COLO668 (cell line): ENCODE data around the gene ORAI3.
"Not testable (repeated sequence)": the region's sequence is repeated elsewhere in the genome, so short reads cannot be mapped to it uniquely, and the experiment has no call there.

Experiments used
- DNase-seq: peaks from one replicate; lab custom pipeline; 2025; ENCODE audit not compliant: unreplicated experiment; lab: John Stamatoyannopoulos, UW

ORAI3 gene

DNA sequence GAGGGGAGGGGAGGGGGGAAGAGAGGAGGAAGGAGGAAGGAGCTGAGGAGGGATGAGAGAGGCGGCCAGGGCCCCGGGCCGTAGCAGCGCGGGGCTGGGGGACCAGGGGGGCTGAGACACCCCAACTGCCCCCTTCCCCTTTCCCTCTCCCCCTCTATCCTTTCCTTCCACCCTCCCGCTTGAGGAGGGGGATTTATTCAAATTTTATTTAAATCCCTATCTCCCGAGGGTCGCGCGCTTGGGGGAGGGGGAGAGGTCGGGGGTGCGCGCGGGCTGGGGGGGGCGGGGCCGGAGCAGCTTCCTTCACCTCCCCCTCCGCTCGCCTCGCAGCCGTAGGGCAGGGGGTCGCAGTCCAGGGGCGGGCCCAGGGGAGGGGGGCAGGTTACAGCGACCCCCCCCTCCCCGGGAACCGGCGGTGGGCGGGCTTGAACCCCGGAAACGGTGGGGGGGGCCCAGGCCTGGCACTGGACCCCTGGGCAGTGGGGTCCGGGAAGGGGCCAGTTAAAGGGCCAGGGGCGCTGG lies 25.3 kb upstream of the ORAI3 start, which contains the start of gene FBXL19:
FBXL19 (plus strand) TSS at position 19 of the 522 bp plus-strand sequence. CDS start 2,183 bp downstream, outside the sequence.
- DNase-seq, result peak; percentile 23

DNA sequence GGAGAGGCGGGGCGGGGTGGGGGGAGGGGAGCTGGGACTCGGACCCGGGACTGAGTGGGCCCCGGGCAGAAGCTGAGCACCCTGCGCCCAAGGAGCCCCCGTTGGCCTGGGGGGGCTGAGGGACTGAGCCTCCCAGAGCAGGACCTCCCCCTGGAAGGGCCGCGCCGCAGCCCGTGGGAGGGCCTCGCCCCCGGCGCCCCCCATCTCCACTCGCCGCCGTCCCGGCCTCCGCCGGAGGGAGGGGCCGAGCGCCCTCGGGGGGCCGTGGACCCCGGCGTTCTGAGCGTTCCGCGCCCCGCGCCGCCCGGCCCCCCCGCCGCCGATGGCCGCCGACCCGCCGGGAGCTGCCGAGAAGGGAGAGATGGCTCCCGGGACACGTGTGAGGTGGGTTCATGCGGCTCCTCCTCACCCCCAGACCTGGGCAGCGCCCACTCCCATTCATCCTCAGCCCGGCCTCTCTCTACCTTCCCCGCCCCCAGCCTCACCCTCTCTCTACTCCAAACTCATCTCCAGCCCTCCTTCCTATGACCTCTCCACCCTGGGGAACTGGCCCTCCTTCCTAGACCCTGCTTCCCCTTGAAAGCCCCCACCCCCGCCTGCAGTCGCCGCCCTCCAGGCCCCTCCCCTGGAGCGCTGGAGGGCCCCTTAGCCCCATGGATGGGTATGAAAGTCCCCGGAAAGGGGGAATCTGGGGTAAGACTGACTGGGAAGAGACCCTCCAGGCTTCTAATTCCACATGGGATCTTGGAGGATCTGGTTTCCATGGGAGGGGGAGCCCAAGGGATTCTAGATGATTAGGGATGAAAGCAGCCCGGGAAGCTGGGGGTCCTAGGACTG lies 24.6 kb upstream of the ORAI3 start:
- no peak for DNase-seq

DNA sequence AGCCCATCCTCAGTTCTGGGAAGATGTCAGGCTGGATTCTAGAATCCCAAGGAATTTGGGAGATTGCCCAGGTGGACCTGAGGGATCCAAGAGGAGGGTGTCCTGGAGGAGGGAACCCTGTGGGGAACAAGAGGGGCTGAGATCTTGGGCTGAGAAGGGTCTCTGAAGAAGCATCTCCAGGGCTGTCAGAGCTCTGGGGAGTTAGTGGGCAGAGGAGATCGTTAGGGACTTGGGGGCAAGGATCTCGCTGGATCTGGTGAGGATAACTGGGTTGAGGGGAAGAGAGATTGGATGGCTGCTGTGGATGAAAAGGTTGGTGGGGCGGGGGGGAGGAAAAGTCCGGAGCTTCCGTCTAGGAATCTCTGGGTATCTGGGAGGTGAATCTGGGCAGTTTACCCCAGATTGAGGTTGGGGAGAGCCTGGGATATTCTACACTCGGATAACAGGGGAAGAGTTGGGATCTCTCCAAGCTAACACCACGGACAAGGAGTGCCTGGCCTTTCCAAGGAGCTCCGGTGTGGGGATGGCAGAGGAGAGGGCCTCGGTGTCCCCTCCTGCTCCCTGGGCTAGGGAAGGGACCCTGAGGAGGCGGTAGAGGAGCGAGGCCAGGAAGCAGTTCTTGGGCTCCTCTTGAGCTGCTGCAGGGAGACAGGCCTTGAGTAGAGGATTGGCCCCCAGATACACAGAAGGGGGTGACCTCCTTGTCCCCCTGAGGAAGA lies 23.8 kb upstream of the ORAI3 start:
- no peak for DNase-seq

DNA sequence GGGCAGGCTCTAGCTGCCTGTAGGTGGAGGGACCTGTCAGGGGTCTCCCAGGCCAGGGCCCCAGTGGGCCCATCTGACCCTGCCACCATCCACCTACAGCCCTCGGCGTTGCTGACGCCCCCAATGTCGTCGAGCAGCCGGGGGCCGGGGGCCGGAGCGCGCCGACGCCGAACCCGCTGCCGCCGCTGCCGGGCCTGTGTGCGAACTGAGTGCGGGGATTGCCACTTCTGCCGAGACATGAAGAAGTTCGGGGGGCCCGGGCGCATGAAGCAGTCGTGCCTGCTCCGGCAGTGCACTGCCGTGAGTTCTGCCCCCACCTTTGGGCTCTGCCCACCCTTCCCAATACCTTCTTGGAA lies 23.3 kb upstream of the ORAI3 start:
- no peak for DNase-seq

DNA sequence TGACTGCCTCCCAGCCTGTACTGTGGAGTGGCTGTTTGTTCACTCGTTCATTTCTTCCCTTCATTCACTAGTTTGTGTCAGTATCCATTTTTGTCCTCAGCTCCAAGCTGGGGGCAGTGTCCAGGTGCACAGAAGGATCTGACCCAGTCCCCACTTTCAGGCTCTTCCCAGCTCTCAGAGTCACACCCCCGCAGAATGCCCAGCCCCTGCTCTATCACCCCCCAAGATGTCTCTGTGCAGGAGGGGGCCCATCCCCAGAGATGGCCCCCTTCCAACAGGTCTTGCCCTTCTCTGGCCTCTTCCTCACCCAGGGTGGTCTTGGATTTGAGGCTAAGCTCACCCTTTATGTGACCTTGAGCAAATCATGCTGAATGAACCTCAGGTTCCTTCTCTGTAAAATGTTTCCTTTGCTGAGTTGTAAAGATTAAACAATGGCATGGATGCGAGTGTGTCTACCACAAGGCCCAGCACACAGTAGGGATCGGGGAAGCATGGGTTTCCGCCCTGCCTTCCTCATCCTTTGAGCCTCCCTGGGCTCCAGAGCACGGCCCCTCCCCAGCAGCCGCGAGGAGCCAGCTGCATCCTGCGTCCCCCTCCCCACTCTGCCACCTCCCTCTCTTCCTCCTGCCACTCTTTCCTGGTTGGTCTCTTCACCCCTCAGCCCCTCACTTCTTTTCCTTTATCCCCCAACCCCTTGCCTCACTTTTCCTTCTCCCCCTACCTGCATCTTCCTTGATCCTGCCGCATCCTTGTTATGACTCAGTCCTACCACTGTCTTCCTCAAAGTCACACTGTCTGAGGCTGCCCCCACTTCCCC lies 22.7 kb upstream of the ORAI3 start:
- no peak for DNase-seq

DNA sequence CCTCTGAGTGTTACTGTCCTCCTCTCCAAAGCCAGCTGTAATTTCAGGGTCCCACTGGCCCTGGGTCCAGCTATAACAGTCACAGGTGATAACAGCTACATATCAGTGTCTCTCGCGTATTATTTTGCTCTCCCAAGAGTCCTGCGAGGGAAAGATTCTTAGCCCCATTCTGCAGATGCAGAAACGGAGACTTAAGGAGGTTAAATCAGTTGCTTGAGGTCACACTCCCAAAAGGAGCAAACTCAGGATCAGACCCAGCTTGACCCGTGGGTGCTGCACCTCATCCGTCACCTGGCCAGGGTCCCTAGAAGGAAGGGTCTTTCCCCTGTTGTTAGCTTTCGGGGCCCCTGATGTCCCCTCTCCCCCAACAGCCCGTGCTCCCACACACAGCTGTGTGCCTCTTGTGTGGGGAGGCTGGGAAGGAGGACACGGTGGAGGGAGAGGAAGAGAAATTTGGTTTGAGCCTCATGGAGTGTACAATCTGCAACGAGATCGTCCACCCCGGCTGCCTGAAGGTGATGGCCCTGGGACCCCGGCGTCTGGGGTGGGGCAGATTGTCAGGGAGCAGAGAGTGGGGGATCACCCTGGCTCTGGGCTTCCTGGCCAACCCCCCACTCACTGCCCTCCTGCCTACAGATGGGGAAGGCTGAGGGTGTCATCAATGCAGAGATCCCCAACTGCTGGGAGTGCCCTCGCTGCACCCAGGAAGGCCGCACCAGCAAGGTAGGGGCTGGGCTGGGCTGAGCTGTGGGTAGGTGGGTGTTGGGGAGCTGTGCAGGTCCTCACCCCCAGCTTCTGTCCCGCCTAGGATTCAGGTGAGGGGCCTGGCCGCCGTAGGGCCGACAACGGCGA lies 21.7 kb upstream of the ORAI3 start:
- no peak for DNase-seq

DNA sequence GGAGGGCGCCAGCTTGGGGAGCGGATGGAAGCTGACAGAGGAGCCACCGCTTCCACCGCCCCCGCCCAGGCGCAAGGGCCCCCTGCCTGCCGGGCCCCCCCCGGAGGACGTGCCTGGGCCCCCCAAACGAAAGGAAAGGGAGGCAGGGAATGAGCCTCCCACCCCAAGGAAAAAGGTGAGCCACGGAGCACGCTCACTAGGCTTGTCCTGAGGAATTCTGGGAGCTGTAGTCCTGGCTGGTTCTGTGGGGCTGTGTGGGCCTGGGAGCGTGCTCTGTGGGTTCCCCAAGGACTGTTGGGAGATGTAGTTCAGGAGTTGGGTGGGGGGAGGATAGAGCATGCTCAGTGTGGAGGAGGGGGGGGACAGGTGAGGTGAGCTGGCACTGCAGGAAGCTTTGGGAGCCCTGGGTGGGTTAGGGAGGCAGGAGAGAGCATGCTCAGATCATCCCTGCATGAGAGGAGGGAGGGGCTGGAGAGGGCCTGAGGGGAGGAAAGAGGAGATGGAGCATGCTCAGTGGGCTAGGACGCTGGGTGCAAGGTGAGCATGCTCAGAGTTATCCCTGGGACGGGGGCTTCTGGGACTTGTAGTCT lies 21.0 kb upstream of the ORAI3 start:
- peak; percentile 53 for DNase-seq

DNA sequence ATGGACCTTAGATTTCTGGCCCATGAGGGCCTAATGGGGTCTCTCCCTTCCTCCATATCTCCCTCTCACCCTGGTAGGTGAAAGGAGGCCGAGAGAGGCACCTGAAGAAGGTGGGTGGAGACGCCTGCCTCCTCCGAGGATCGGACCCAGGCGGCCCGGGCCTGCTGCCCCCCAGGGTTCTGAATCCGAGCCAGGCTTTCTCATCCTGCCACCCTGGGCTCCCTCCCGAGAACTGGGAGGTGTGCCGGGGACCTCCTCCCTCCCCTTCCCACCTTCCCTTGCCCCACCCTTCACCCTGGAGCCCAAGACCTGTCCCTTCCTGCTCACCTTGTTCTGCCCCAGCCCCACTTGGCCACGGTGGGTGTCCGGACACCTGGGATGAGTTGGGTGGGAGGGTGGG lies 20.5 kb upstream of the ORAI3 start:
- no peak for DNase-seq

DNA sequence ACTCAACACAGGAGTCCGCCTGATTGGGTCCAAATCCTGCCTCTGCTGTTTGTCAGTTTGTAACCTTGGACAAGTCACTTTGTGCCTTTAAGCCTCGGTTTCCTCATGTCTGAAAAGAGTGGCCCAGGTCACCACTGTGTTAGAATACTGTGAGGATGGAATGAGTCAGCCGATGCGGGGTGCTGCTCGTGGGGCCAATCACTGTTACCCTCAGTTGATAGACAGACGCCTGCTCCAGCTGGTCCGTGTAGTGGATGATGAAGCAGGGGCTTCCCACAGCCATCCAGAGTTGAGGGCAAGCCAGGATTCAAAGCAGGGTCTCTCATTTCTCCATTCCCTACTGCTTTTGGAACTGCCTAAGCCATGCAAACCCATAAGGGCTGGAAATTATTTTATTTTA lies 19.7 kb upstream of the ORAI3 start:
- DNase-seq, result no peak

DNA sequence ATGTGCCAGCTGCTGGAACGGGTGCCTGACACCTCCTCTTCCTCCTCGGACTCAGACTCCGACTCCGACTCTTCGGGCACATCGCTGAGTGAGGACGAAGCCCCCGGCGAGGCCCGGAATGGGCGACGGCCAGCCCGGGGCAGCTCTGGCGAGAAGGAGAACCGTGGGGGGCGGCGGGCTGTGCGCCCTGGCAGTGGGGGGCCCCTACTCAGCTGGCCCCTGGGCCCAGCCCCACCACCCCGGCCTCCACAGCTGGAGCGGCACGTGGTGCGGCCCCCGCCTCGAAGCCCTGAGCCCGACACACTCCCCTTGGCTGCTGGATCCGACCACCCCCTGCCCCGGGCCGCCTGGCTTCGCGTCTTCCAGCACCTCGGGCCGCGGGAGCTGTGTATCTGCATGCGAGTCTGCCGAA lies 18.7 kb upstream of the ORAI3 start:
- no peak for DNase-seq

DNA sequence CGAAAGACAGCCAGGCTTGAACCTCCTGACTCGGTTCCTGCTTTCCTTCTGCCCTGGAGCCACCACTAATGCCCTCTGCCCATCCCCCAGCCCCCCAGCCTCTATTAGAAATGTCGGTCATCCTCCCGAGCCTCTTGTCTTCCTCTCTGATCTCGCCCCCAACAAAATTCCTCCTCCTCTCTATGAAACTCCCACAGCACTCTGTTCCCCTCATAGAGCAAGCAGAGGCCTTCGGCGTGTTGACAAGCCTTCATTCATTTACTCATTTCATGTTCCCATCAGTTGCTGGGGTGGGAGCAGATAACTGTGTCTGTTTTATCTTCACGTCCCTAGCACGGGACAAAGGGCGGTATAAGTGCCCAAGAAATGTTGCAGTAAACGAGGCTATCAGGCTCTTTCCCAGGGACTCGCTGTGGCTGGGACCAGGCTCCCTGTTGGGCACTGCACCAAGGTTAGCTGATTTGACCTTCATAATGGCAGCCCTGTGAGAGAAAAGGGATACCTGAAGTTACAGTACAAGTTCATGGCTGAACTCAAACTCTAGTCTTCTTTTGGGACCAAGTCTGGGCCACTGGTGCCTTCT lies 17.7 kb upstream of the ORAI3 start:
- DNase-seq, result no peak

DNA sequence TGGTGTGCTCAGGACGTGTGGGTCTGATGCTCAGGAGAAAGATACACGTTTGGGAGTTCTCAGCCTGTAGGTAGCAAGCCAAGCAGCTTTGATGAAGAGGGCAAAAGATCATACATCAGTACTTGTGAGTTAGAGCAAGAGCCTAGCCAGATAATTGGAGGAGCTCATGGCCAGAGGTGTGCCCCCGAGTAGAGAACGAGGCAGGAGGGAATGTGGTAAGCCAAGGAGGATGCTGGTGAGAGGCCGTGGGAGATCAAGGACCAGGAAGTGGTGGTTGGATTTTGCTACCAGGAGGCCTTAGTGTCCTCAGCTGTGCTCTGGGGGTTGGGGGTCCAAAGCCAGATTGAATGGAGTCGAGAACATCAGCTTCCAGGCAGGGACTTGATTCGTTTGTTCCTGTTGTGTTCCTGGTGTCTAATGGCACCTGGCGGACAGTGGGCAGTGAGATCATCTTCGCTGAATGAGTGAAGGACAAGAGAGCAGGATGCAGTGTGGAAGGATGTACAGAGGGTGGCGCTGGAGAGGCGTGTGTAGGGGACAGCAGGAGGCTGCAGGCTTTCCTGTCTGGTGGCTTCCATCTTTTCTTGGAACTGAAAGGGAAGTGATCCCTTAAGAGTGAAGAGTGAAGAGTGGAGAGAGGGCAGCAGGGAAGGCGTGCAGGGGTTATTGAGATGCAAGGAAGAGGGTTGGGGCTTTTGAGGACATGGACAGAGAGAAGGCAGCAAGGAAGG lies 13.9 kb upstream of the ORAI3 start:
- DNase-seq, result peak; percentile 53

DNA sequence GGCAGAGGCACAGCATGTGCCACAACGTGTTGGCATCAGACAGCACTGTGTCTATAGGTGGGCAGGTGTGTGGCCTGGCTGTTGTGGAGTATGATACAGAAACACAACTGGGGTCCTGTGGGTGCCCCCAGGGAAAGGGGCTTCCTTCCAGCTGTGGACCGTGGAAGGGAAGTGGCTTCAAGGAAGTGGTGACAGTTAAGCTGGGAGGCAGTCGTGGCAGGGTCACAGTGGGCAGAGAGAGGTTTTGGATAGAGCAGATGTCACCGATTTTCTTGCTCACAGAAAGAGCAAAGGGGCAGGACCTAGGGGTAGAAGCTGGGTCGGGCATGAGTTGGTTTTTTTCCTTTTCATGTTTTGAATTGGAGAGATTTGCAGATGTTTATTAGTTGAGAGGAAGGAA lies 11.2 kb upstream of the ORAI3 start:
- DNase-seq, result no peak

DNA sequence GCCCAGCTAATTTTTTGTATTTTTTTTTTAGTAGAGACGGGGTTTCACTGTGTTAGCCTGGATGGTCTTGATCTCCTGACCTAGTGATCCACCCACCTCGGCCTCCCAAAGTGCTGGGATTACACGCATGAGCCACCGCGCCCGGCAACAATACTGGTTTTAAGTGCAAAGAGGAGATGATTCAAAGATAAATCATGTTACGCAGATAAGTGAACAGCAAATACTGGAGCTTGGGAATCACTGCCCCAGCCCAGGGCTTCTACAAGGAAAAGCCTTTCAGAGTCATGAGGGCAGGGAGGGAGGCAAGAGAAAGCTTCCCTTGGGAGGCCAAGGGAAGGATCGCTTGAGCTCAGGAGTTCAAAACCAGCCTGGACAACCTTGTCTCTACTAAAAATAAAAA lies 9.3 kb upstream of the ORAI3 start:
- not testable (repeated sequence) for DNase-seq

DNA sequence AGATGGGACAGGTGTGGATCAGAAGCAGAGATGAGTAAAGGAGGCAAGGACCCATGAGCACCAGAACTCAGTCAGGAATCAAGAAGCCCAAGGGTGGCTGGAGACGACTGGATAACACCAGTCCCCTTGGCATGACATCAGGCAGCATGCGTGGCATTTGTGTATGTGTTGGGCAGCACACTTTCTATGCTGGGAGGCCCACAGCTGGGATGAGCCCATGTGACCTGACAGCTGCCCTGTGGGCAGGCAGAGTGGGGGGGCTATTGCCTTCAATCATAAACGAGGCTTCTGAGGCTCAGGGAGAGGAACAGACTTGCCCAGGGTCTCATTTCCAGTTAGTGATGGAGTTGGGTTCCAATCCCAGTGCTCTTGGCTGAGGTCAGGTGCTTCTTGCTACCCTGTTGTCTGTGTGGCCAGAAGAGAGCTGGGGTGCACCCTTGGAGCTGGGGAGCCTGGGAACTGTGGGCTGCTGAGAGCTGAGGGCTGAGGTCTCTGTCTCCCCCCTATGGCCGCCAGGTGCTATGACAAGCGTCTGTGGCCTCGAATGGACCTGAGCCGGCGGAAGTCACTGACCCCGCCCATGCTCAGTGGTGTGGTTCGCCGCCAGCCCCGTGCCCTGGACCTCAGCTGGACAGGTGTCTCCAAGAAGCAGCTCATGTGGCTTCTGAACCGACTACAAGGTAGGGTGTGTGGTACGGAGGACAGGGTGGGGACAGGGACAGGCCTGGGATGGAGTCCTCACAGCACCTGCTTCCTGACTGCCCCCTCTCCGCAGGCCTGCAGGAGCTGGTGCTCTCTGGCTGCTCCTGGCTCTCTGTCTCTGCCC lies 7.1 kb upstream of the ORAI3 start:
- DNase-seq, result peak; percentile 76

DNA sequence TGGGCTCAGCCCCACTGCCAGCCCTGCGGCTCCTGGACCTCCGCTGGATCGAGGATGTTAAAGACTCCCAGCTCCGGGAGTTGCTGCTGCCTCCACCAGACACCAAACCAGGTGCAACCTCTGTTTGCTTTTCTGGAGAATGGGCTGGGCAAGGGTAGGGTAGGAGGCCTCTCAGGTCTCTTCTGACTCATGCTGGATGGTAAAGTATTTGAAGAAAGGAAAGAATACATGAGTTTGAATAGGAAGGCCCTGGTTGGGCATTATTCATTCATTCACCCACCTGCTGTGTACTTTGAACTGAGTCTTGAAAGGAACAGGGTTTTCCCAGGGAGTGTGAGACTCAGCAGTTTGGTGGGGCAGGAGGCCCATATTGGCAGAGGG lies 6.5 kb upstream of the ORAI3 start:
- no peak for DNase-seq

DNA sequence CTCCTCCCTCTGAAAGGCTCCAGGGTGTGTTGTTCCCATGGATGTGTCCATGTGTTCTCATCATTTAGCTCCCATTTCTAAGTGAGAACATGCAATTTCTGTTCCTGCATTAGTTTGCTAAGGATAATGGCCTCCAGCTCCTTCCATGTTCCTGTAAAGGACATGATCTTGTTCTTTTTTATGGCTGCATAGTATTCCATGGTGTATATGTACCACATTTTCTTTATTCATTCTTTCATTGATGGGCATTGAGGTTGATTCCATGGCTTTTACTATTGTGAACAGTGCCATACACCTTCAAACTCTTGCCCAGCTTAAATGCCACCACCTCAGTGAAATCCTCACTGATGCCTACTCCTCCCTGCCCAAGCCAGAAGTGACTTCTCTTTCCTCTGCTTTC lies 4.5 kb upstream of the ORAI3 start:
- DNase-seq, result no peak
